B cell (primary cell): ENCODE data around the gene WDR7.

Experiments
- EZH2 ChIP-seq: IDR thresholded peaks from 2 replicates; pipeline ENCODE4 v1.6.1; 2012; ENCODE audit warnings: borderline replicate concordance, low read depth, mild to moderate bottlenecking, moderate library complexity, low read length; ENCODE audit not compliant: insufficient read depth, poor library complexity, severe bottlenecking
- TF ChIP-seq, protein P1 (sequence below): fragments of 200-600 bp; IDR thresholded peaks from one replicate; pipeline ENCODE4 v1.8.0; 2022; ENCODE audit warnings: antibody characterized with exemption, mild to moderate bottlenecking

GRCh38 chr18:57009844-57010243 is 358.7 kb downstream of the WDR7 start:
- TF ChIP-seq, protein P1, sequence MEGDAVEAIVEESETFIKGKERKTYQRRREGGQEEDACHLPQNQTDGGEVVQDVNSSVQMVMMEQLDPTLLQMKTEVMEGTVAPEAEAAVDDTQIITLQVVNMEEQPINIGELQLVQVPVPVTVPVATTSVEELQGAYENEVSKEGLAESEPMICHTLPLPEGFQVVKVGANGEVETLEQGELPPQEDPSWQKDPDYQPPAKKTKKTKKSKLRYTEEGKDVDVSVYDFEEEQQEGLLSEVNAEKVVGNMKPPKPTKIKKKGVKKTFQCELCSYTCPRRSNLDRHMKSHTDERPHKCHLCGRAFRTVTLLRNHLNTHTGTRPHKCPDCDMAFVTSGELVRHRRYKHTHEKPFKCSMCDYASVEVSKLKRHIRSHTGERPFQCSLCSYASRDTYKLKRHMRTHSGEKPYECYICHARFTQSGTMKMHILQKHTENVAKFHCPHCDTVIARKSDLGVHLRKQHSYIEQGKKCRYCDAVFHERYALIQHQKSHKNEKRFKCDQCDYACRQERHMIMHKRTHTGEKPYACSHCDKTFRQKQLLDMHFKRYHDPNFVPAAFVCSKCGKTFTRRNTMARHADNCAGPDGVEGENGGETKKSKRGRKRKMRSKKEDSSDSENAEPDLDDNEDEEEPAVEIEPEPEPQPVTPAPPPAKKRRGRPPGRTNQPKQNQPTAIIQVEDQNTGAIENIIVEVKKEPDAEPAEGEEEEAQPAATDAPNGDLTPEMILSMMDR = no peak
- TF ChIP-seq EZH2 = no peak
